Activated B cell treated with CpG ODN at 0.5 μM for 24 hours (primary cell): ENCODE results near the gene CAMTA1. TPM values are rescaled to one million over a fixed set of nuclear protein-coding genes. Genes with fewer than 3 reads are reported as not detected.

Source experiments
- ATAC-seq: fragments of 200-7000 bp; cut with Tn5 transposase; one replicate; pipeline ENCODE4 v1.10.0; 2021; ENCODE audit warnings: low read depth, mild to moderate bottlenecking, moderate library complexity
- CTCF ChIA-PET: fragments of 350-600 bp; sonication (Branson Sonifier 250); formaldehyde crosslinking; loops from one replicate; lab custom pipeline; 2021; ENCODE audit warnings: antibody characterized with exemption; lab: Charles Lee
- POLR2A ChIA-PET: fragments of 350-600 bp; sonication (Branson Sonifier 250); formaldehyde crosslinking; loops from one replicate; lab custom pipeline; 2021; ENCODE audit warnings: antibody characterized with exemption; lab: Charles Lee
- DNase-seq: peaks from one replicate; pipeline ENCODE4 v3.0.0; 2022
- H3K27ac Mint-ChIP-seq: one replicate; pipeline ENCODE4 v1.8.0; 2020; ENCODE audit warnings: mixed read lengths
- H3K27me3 Mint-ChIP-seq: one replicate; pipeline ENCODE4 v1.8.0; 2021; ENCODE audit warnings: mixed read lengths
- H3K36me3 Mint-ChIP-seq: one replicate; pipeline ENCODE4 v1.8.0; 2021; ENCODE audit warnings: low read depth, mixed read lengths
- H3K4me1 Mint-ChIP-seq: one replicate; pipeline ENCODE4 v1.8.0; 2021; ENCODE audit warnings: mixed read lengths
- H3K4me3 Mint-ChIP-seq: one replicate; pipeline ENCODE4 v1.8.0; 2020; ENCODE audit warnings: mild to moderate bottlenecking, mixed read lengths
- H3K9me3 Mint-ChIP-seq: one replicate; pipeline ENCODE4 v1.8.0; 2020; ENCODE audit warnings: mixed read lengths
- intact Hi-C: fragments of 100-400 bp; cut with micrococcal nuclease; formaldehyde crosslinking; loops from one replicate; pipeline ENCODE4 v1.15.1; 2024
- total RNA-seq: library from RNA; stranded (reverse); gene quantifications from 2 replicates; pipeline ENCODE4 v1.2.3, GENCODE V29; 2022
- TF ChIP-seq, protein P1 (sequence below): fragments of 200-600 bp; IDR thresholded peaks from one replicate; pipeline ENCODE4 v1.8.0; 2022; ENCODE audit warnings: antibody characterized with exemption, mild to moderate bottlenecking

The CAMTA1 gene
- total RNA-seq, 1 donor from 2014 or later = 49.8 TPM

DNA sequence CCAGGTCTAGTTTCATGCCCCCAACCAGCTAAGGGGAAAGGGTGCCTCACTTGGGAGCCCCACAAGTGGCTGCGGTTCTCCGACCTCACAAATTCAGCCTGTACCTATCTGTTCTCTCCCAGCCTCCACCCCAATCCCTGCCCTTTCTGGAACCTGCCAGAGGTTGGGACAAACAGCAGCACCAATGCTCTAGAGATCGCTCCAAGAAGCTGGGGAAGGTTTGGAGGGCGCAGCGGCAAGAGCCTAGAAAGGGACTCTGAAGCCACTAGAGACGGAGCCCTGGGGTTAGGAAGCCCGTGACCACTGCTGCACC, 742.4 kb downstream of the CAMTA1 start:
- CTCF ChIA-PET = no interaction called here

DNA sequence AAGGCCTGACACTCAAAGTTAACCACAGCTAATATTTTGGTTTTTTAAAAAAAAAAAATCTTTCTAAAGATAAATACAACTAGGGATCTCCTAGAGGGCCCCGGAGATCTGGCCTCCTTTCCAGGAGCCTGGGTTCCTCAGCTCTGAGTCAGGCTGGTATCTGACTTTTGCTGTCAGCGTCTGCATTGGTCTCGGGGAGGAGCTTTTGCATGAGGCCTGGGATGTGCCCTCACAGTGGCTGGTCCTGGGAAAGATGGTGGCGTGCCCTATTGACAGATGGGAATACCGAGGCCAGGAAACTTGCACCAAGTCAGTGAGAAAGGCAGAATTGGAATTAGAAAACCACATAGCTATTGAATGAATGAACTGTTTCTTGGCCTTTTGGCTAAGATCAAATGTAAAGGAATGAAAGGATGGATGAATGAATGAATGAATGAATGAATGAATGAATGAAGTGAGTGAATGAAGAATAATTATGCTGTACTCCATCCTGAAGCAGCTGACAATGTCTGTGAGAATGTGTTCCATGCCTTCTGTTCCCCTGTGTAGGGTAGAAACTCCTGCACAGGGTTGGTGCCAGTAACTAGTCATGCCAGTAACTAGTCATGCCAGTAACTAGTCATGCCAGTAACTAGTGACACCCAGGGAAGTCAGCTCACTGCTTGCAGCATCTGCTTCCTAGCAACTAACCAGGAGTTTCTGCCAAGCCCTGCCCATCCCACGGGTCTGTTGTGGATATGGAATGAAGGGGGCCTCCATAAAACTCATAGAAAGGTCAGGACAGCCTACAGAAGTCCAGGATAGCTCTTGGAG, 743.3 kb downstream of the CAMTA1 start:
- H3K4me3 Mint-ChIP-seq = no peak overlapping the region
- H3K9me3 Mint-ChIP-seq = no peaks in the 10 kb centered on the region
- ChIA-PET POLR2A (no interaction called here), CTCF (no interaction called here)
- TF ChIP-seq, protein P1, sequence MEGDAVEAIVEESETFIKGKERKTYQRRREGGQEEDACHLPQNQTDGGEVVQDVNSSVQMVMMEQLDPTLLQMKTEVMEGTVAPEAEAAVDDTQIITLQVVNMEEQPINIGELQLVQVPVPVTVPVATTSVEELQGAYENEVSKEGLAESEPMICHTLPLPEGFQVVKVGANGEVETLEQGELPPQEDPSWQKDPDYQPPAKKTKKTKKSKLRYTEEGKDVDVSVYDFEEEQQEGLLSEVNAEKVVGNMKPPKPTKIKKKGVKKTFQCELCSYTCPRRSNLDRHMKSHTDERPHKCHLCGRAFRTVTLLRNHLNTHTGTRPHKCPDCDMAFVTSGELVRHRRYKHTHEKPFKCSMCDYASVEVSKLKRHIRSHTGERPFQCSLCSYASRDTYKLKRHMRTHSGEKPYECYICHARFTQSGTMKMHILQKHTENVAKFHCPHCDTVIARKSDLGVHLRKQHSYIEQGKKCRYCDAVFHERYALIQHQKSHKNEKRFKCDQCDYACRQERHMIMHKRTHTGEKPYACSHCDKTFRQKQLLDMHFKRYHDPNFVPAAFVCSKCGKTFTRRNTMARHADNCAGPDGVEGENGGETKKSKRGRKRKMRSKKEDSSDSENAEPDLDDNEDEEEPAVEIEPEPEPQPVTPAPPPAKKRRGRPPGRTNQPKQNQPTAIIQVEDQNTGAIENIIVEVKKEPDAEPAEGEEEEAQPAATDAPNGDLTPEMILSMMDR = no peak
- no peaks in the 10 kb centered on the region for H3K4me1 Mint-ChIP-seq
- peaks cover 4% of the 10 kb centered on the region for H3K27me3 Mint-ChIP-seq
- ATAC-seq (no peak), DNase-seq (no peak)
- H3K36me3 Mint-ChIP-seq = no peaks in the 10 kb centered on the region
- H3K27ac Mint-ChIP-seq = no peak overlapping the region
- intact Hi-C loops = no loop called here

More for the DNA sequence above, 742.4 kb downstream of the CAMTA1 start:
- Mint-ChIP-seq H3K9me3 (no peaks in the 10 kb centered on the region), H3K4me3 (no peak overlapping the region), H3K4me1 (no peaks in the 10 kb centered on the region), H3K27ac (no peak overlapping the region), H3K36me3 (no peaks in the 10 kb centered on the region), H3K27me3 (peaks cover 3% of the 10 kb centered on the region)
- POLR2A ChIA-PET = no interaction called here
- TF ChIP-seq, protein P1 = no peak
- DNase-seq (no peak), ATAC-seq (no peak)
- intact Hi-C loops = no loop called here

DNA sequence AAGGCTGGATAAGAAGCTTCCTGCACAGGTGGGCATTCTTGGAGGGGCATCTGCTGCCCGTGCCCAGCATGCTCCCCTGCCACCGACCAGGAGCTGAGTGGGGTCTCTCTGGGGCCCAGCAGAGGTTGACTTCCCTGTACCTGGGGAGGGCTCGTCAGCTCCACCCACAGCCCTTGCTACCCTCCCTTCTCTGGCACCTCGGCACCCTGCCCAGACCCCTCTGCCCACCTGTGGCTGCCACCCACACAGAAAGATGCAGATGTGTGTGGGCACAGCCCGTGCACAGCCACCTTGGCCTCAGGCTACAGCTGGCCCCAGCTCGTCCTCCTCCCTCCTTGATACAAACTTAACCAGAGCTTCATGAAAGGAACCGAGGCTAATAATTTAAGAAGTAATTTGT, 744.7 kb downstream of the CAMTA1 start:
- H3K4me1 Mint-ChIP-seq = no peaks in the 10 kb centered on the region
- H3K36me3 Mint-ChIP-seq = no peaks in the 10 kb centered on the region
- TF ChIP-seq, protein P1 = no peak
- no peak for DNase-seq
- H3K9me3 Mint-ChIP-seq = no peaks in the 10 kb centered on the region
- ATAC-seq = no peak
- no peak overlapping the region for H3K4me3 Mint-ChIP-seq
- no peak overlapping the region for H3K27ac Mint-ChIP-seq
- ChIA-PET CTCF (no interaction called here), POLR2A (no interaction called here)
- peaks cover 6% of the 10 kb centered on the region for H3K27me3 Mint-ChIP-seq
- intact Hi-C loops = no loop called here

DNA sequence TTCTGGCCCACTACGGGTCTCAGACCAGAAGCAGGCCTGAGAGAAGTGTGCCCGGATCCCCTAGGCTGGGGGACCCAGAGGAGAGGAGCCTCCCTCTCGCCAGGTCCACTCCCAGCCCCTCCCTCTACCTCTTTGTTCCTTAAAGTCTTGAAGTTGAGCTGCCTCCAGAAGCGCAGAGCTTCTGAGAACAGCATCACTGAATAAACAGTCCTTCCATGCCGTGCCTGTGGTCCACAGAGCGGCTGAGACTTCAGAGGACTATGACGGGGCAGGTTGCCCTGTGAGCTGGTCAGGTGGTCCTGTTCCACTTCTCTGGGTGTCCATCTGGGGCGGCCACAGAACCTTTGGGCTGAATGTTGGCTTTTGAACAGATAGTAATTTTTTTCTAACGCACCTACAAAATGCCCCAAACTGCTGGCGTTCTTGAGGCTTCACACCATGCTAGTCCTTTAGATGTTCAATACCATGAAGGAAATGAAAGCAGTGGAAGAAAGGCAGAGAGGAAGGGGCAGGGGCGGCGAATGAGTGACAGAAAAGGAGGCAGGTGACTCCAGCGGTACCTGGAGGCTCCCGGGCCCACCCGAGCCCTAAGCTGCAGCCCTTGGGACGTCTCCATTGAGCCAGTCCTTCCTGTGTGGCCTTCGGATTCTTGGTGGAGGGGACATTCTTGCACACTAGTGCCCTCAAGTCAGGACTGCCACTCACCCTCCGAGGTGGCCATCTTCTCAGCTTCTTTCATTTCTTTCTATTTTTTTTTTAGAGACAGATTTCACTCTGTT, 746.5 kb downstream of the CAMTA1 start:
- POLR2A ChIA-PET = no interaction called here
- Mint-ChIP-seq H3K4me1 (no peaks in the 10 kb centered on the region), H3K36me3 (no peaks in the 10 kb centered on the region), H3K27me3 (peaks cover 4% of the 10 kb centered on the region), H3K9me3 (no peaks in the 10 kb centered on the region), H3K27ac (no peak overlapping the region), H3K4me3 (no peak overlapping the region)
- CTCF ChIA-PET = no interaction called here
- TF ChIP-seq, protein P1 = no peak
- ATAC-seq (no peak), DNase-seq (no peak)
- intact Hi-C loops = no loop called here

GRCh38 chr1:7533006-7533405, 747.8 kb downstream of the CAMTA1 start:
- ChIA-PET POLR2A (no interaction called here), CTCF (no interaction called here)
- Mint-ChIP-seq H3K27me3 (peaks cover 4% of the 10 kb centered on the region), H3K9me3 (no peaks in the 10 kb centered on the region), H3K27ac (no peak overlapping the region), H3K4me3 (no peak overlapping the region), H3K36me3 (no peaks in the 10 kb centered on the region), H3K4me1 (no peaks in the 10 kb centered on the region)
- TF ChIP-seq, protein P1 = no peak
- DNase-seq (no peak), ATAC-seq (no peak)
- intact Hi-C loops = no loop called here
